Gastroesophageal sphincter (tissue), 4 donors: ENCODE measurements around the gene PLCH1. TPM values are rescaled to one million over a fixed set of nuclear protein-coding genes. Genes with fewer than 3 reads are reported as not detected.

Experiments used
- ATAC-seq: fragments of 150-250 bp; one replicate; pipeline ENCODE4 v1.9.1; 2016; ENCODE audit warnings: mild to moderate bottlenecking, moderate library complexity
- H3K27ac ChIP-seq, 4 donors: fragments of 200-600 bp; sonication (generic) in 3 of 4; 1 replicate in 3 of 4; 2 replicates in 1 of 4; pipeline ENCODE4 v1.5.1; 2016 to 2019
- H3K27me3 ChIP-seq: fragments of 200-600 bp; sonication (generic); one replicate; pipeline ENCODE4 v1.5.1; 2019
- H3K36me3 ChIP-seq, 2 donors: fragments of 200-600 bp; sonication (generic); one replicate each; pipeline ENCODE4 v1.5.1; 2019; ENCODE audit warnings: control low read depth in 1 of 2
- H3K4me1 ChIP-seq, 3 donors: fragments of 200-600 bp; sonication (generic); 1 replicate in 2 of 3; 2 replicates in 1 of 3; pipeline ENCODE4 v1.5.1; 2016 to 2019; ENCODE audit warnings: control low read depth in 2 of 3
- H3K4me3 ChIP-seq, 2 donors: fragments of 200-600 bp; sonication (generic); one replicate each; pipeline ENCODE4 v1.5.1; 2019; ENCODE audit warnings: mild to moderate bottlenecking in 1 of 2, moderate library complexity in 1 of 2
- H3K9me3 ChIP-seq, 3 donors: fragments of 200-600 bp; sonication (generic); one replicate each; pipeline ENCODE4 v1.5.1; 2017 to 2019; ENCODE audit warnings: control low read depth in 2 of 3
- EP300 ChIP-seq: sonication (generic); formaldehyde crosslinking; IDR thresholded peaks from one replicate; pipeline ENCODE4 v1.6.1; 2017; ENCODE audit warnings: antibody characterized with exemption, mild to moderate bottlenecking
- POLR2A ChIP-seq, 2 donors: fragments of 450-650 bp; IDR thresholded peaks; one replicate each; pipeline ENCODE4 v1.6.1; 2017; ENCODE audit warnings: antibody characterized with exemption in 2 of 2, mild to moderate bottlenecking in 2 of 2, moderate library complexity in 1 of 2
- POLR2AphosphoS5 ChIP-seq: sonication (generic); formaldehyde crosslinking; IDR thresholded peaks from one replicate; pipeline ENCODE4 v1.6.1; 2017; ENCODE audit warnings: antibody characterized with exemption
- WGBS, 2 donors: methylation state at CpG; one replicate each; pipeline ENCODE4 v1.1.5; 2018; ENCODE audit warnings: low coverage in 1 of 2; 5-methylcytosine and 5-hydroxymethylcytosine counted together
- total RNA-seq, 4 donors: library from RNA; depleted of rRNA; stranded (reverse); fragments of >200 nt; gene quantifications; one replicate each; pipeline ENCODE4 v1.1.0, GENCODE V29; 2016
- TF ChIP-seq, protein P1 (sequence below), 4 experiments: fragments of 200-600 bp in 2 of 4; fragments of 450-650 bp in 2 of 4; sonication (generic) in 1 of 4; IDR thresholded peaks; one replicate each; pipeline ENCODE4 v1.5.1; 2017 to 2019; ENCODE audit warnings: antibody characterized with exemption in 4 of 4, mild to moderate bottlenecking in 2 of 4, moderate library complexity in 2 of 4

The PLCH1 gene
- total RNA-seq, 4 donors from 2014 or later = 0.16 to 0.40 (median 0.35) TPM

DNA sequence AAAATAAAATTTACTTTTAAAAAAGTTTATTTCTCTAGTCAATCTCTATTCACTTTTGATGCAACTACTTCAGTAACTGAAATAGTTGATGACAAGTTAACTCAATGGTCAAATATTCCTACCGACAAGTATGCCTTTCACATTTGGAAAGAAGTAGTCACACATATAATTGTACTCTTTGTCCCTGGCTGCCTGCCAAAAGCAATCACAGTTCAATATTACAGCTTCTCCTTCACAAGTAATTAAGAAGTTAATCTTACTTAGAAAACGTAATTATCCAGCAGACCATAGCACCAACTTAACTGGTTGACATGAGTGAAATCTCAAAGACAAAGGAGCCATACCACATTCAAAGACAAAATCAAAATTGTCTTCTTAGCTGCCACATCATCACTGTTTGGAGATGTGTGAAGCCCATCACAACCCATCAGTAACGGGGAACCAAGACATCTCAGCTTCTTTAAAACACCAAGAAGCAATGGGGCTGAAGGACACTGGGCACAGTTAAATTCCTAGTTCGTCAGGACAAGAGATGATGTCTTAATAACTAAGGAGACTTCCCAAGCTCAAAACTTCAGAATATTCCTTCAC, 86.1 kb downstream of the PLCH1 start:
- H3K9me3 ChIP-seq = no peaks in the 10 kb centered on the region
- 85 to 88% methylated on average over 4 of the region's 4 CpGs for WGBS, 2 donors
- H3K4me3 ChIP-seq = no peak overlapping the region

DNA sequence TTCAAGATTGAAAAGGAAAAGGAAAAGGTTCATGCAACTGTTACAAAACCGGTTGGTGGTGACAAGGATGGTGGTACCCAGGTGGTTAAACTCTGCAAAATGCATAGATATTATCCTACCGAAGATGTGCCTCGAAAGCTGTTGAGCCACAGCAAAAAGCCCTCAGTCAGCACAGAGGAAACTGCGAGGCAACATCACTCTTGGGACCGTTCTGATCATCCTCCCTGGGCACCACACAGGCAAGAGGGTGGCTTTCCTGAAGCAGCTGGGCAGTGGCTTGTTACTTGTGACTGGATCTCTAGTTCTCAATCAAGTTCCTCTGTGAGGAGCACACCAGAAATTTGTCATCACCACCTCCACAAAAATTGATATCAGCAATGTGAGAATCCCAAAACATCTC, 86.9 kb downstream of the PLCH1 start:
- Histone ChIP-seq H3K4me1 (no peaks in the 10 kb centered on the region), H3K9me3 (no peaks in the 10 kb centered on the region), H3K4me3 (no peak overlapping the region), H3K27ac (no peak overlapping the region), H3K27me3 (no peaks in the 10 kb centered on the region), H3K36me3 (no peaks in the 10 kb centered on the region)
- no peak for ATAC-seq
- WGBS, 2 donors = 81 to 100% methylated on average over 2 to 5 of the region's 5 CpGs
- TF ChIP-seq POLR2AphosphoS5 = no peak
- TF ChIP-seq, protein P1, sequence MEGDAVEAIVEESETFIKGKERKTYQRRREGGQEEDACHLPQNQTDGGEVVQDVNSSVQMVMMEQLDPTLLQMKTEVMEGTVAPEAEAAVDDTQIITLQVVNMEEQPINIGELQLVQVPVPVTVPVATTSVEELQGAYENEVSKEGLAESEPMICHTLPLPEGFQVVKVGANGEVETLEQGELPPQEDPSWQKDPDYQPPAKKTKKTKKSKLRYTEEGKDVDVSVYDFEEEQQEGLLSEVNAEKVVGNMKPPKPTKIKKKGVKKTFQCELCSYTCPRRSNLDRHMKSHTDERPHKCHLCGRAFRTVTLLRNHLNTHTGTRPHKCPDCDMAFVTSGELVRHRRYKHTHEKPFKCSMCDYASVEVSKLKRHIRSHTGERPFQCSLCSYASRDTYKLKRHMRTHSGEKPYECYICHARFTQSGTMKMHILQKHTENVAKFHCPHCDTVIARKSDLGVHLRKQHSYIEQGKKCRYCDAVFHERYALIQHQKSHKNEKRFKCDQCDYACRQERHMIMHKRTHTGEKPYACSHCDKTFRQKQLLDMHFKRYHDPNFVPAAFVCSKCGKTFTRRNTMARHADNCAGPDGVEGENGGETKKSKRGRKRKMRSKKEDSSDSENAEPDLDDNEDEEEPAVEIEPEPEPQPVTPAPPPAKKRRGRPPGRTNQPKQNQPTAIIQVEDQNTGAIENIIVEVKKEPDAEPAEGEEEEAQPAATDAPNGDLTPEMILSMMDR (IDR thresholded peaks at IDR 0.05) = no peak
- no peak for TF ChIP-seq EP300
- no peak for TF ChIP-seq POLR2A (IDR thresholded peaks at IDR 0.05)

More for the DNA sequence above, 86.1 kb downstream of the PLCH1 start:
- no peak for ATAC-seq
- Histone ChIP-seq H3K27me3 (no peaks in the 10 kb centered on the region), H3K36me3 (no peaks in the 10 kb centered on the region), H3K27ac (no peak overlapping the region), H3K4me1 (no peaks in the 10 kb centered on the region)
- no peak for TF ChIP-seq POLR2A (IDR thresholded peaks at IDR 0.05)

DNA sequence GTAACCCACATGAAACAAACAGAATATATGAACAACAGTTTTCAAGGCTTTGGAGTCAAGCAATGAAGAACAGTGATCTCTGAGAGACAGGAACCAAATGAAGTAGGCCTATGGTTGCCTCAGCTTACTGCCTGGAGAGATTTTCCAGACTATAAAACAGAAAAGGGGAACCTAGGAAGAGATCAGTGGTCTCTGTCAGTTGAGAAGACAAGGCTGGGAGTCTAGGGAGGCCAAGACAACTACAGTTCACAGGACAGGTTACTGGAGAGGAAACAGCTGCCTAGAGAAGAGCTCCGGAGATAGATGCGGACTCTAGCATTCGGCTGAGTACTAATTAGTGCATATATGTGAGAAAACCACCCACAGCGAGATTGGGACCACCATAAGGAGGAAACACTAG, 87.7 kb downstream of the PLCH1 start:
- H3K9me3 ChIP-seq = no peaks in the 10 kb centered on the region
- no peak overlapping the region for H3K27ac ChIP-seq
- no peak overlapping the region for H3K4me3 ChIP-seq
- no peak for ATAC-seq
- 76 to 90% methylated on average over 2 to 4 of the region's 4 CpGs for WGBS, 2 donors
- no peaks in the 10 kb centered on the region for H3K36me3 ChIP-seq
- H3K4me1 ChIP-seq = peaks cover 0 to 5% (median 0%) of the 10 kb centered on the region in 3 donors
- TF ChIP-seq EP300 = no peak
- H3K27me3 ChIP-seq = no peaks in the 10 kb centered on the region

DNA sequence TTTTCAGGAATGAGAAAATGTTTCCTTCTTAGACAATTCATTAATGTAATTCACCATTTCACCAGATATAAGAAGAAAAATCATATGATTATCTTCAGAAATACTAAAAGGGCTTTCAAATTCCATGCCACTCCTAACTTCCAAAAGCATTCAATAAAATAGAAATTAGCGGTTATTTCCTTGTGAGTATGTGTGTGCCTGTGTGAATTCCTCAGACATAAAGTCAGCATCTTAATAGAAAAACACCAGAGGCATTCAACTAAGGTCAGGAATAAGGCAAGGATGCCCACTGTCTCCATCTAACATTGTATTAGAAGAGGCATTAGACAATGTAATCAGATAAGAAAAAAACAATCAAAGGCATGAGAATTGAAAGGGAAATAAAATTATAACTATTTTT, 88.4 kb downstream of the PLCH1 start:
- no peaks in the 10 kb centered on the region for H3K27me3 ChIP-seq
- no peaks in the 10 kb centered on the region for H3K9me3 ChIP-seq
- WGBS, 2 donors = 94 to 100% methylated on average over 1 of the region's 1 CpG
- TF ChIP-seq POLR2AphosphoS5 (no peak), EP300 (no peak), POLR2A (IDR thresholded peaks at IDR 0.05) (no peak)
- TF ChIP-seq, protein P1 (IDR thresholded peaks at IDR 0.05) = no peak
- H3K4me3 ChIP-seq = no peak overlapping the region
- no peak overlapping the region for H3K27ac ChIP-seq
- ATAC-seq = no peak
- no peaks in the 10 kb centered on the region for H3K36me3 ChIP-seq
- H3K4me1 ChIP-seq = peaks cover 0 to 12% (median 0%) of the 10 kb centered on the region in 3 donors

DNA sequence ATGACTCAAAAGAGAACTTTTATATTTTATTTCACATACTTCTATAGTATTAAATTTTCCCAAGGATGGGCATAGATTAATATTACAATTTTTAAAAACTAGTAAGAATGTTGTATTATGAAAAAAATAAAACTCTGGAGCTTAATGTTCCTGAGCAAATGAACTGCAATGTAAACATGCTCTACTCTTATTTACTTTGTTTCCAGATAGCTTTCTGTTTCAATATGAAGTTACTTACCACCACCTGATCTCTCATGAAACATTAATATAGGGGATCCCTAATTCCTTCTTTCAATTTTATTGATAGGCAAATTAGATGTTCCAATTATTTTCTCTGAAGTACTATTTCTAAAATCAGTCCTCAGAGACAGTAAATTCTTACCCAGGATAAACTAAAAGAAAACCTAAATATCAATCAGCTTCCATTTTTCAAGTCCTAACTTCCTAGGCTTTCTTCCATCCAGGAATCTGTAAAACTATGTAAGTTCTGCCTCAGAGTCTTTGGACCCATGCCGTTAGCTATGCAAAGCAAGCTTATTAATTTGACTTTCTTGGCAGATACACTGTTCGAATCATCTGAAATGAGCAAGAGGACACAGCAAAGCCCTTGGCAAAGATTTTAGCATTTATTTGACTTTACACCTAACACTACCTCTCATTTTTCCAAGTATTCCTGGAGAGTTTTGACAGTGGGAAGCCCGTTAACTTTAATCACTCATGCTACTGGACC, 93.2 kb downstream of the PLCH1 start:
- TF ChIP-seq POLR2A (IDR thresholded peaks at IDR 0.05) (no peak), POLR2AphosphoS5 (no peak), EP300 (no peak)
- TF ChIP-seq, protein P1 (IDR thresholded peaks at IDR 0.05) = no peak
- ATAC-seq = no peak
- H3K36me3 ChIP-seq = no peaks in the 10 kb centered on the region

More for the DNA sequence above, 93.2 kb downstream of the PLCH1 start:
- Histone ChIP-seq H3K27ac (no peak overlapping the region), H3K9me3 (no peaks in the 10 kb centered on the region), H3K4me3 (no peak overlapping the region), H3K4me1 (peaks cover 0 to 18% (median 0%) of the 10 kb centered on the region in 3 donors), H3K27me3 (no peaks in the 10 kb centered on the region)
- 4 to 31% methylated on average over 3 of the region's 3 CpGs for WGBS, 2 donors
